ENCODE measurements around the gene USP36.
"Not testable (repeated sequence)": the region's sequence is repeated elsewhere in the genome, so short reads cannot be mapped to it uniquely, and the experiment has no call there.

USP36 gene

DNA sequence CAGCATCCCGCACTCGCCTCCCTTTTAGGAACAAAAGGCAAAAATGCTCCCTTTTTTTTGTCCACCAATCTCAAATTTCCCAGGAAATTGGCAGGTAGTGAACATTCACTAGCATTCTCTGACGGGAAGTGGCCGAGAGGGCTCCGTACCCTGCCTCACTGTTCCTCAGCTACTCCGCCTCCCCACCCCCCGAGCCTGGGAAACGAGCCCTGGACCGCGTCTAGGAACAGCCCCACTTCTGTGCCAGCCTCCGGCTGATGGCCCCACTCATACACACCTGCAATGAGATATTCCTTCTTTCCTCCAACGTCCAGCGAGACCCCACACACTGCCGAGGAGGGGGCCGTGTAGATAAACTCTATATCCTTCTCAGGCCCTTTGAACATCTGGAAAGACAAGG lies 30.0 kb upstream of the USP36 start:
- no peak for DNase-seq

DNA sequence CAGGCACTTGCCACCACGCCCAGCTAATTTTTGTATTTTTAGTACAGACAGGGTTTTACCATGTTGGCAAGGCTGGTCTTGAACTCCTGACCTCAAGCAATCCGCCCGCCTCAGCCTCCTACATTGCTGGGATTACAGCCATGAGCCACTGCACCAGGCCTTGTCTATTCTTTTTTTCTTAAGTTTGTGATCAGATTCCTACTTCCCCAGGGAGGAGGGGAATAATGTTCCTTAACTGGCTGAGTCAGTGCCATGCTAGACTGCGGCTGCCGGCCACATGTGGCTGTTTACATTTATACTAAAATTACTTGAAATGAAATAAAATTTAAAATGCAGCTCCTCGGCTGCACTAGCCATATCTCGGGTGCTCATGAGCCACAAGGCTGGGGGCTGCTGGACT lies 27.8 kb upstream of the USP36 start:
- DNase-seq = no peak

GRCh38 chr17:78867046-78867445 lies 26.4 kb upstream of the USP36 start:
- DNase-seq = not testable (repeated sequence)

DNA sequence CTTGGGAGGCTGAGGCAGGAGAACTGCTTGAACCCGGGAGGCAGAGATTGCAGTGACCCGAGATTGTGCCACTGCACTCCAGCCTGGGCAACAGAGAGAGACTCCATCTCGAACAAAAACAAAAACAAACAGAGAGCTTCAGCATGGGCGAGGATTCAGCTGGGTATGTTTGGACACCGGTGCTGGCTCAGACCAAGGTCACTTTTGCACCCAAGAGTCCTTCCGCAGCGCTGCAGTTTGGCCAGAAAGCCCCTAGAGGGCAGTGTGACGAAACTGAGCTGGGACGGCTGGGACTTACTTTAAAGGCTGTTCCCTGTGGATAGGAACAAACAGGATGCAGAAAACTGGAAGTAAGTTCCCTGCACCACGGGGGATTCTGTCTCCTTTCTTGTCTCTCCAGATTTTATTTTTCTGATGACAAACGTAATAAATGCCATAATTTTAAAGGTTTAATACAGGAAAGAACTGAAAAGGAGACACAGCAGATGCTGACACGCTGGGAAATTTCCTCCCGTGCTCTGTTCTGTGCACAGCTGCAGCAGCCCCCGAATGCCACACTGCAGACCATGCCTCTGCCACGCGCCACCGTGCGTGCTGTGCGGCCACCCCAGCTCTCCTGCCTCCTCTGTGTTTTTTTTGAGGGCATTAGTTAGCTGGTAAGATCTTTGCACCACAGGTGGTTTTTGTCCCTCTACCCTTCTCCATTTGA lies 25.2 kb upstream of the USP36 start:
- DNase-seq = peak; percentile 66

DNA sequence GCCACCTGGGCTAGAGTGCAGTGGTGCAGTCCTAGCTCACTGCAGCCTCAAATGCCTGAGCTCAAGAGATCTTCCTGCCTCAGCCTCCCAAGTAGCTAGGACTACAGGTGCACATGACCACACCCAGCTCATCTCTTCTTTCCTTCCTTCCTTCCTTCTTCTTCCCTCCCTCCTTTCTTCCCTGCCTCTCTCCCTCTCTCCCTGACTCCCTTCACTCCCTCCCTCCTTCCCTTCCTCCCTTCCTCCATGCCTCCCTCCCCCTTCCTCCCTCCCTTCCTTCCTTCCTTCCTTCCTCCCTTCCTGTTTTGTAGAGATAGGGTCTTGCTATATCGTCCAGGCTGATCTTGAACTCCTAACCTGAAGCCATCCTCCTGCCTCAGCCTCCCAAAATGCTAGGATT lies 23.5 kb upstream of the USP36 start:
- DNase-seq = no peak

DNA sequence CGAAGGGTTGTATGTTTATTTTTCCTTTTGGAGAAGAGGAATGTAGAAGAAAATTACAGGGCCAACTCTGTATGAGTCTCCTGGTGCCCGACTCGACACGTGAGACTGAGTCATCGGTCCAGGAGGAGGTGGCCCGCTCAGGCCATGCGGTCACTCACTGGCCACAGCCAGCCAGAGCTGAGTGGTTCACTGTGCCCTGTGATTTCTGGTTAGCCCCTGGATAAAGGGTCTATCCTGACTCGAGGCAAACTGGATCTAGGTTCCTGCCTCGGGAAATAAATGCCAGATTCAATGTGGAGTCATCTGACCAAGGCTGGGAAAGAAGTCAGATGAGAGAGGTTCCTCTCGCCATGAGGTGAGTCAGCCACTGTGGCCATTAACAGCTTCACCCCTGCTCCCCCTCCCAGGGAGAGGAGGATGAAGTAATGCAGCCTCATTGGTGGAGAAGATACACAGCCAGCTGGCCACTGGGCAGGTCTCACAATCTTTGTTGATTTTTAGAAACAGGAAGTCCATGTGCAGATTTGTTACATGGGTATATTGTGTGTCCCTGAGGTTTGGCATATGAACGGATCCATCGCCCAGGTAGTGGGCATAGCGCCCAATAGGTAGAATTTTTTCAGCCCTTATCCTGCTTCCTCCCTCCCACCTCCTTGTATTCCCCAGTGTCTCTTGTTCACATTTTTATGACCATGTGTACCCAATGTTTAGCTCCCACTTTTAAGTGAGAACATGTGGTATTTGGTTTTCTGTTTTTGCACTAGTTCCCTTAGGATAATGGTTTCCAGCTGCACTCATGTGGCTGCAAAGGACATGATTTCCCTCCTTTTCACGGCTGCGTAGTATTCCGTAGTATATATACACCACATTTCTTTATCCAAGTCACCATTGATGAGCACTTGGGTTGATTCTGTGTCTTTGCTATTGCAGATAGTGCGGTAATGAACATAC lies 21.7 kb upstream of the USP36 start:
- no peak for DNase-seq

DNA sequence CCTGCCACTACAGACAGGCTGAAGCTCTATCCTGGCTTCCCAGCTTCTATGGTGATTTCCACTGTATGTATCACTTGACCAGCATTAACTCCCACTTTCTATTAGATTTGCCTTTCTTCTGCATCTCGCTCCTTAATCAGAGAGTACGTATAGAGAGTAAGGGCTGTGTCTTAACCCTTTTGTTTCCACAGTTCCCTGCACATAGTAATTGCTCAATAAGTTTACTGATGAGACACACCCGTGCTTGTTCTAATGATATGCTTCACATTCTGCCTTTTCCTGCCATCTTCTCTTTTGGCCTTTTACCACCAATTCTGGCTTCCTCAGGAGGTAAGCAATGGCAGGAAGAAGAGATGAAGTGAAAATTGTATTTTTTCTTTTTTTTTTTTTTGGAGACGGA lies 20.6 kb upstream of the USP36 start:
- no peak for DNase-seq

DNA sequence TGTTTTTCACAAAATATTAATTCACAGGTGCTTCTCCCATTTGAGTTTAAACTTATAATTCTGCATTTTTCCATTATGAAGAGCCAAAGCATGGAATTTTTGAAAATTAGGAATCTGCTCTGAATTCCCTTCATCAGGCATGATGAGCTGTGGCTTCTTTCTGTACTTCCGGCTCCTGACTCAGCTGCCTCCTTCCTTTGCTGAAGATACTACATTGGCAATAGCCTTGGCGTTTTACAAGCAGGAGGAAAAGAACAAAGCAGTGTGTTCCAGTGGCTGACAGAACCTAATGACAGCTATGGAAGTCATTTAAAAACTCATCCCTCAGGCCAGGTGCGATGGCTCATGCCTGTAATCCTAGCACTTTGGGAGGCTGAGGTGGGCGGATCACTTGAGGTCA lies 18.4 kb upstream of the USP36 start:
- DNase-seq = no peak

GRCh38 chr17:78857266-78857665 lies 16.7 kb upstream of the USP36 start:
- no peak for DNase-seq

- DNase-seq = no peak
Observed at GRCh38 chr17:78855561-78856165, 15.0 kb upstream of the USP36 start.

GRCh38 chr17:78854508-78854907 lies 13.9 kb upstream of the USP36 start:
- DNase-seq = no peak

- no peak for DNase-seq
Observed at GRCh38 chr17:78853926-78854394, 13.3 kb upstream of the USP36 start.

- DNase-seq = no peak
Observed at GRCh38 chr17:78852709-78853121, 12.1 kb upstream of the USP36 start.

DNA sequence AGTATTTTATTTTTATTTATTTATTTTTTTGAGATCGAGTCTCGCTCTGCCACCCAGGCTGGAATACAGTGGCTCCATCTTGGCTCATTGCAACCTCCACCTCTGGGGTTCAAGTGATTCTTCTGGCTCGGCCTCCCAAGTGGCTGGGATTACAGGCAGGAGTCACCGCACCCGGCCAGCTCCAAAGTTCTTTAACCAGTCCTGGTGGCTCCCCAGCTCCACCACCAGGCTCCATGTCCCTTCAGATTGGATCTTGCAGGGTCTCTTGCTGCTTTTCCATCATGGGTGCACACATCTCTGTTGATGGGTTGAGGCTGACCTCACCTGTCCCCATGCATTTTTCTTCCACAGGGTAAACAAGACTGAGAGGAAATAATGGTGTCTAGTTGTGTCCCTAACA lies 8.4 kb upstream of the USP36 start:
- DNase-seq = no peak

DNA sequence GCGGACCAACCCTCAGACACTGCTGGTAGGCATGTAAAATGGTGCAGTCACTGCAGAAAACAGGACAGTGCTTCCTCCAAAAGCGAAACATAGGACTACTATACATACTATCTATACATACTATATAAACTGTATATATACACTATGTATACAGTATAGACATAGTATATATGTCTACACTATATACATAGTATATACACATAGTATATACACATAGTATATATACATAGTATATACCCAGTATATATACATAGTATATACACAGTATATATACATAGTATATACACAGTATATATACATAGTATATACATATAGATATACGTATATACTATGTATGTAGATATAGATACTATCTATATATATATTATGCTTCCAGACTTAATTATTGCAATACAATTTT lies 6.4 kb upstream of the USP36 start:
- DNase-seq = no peak

DNA sequence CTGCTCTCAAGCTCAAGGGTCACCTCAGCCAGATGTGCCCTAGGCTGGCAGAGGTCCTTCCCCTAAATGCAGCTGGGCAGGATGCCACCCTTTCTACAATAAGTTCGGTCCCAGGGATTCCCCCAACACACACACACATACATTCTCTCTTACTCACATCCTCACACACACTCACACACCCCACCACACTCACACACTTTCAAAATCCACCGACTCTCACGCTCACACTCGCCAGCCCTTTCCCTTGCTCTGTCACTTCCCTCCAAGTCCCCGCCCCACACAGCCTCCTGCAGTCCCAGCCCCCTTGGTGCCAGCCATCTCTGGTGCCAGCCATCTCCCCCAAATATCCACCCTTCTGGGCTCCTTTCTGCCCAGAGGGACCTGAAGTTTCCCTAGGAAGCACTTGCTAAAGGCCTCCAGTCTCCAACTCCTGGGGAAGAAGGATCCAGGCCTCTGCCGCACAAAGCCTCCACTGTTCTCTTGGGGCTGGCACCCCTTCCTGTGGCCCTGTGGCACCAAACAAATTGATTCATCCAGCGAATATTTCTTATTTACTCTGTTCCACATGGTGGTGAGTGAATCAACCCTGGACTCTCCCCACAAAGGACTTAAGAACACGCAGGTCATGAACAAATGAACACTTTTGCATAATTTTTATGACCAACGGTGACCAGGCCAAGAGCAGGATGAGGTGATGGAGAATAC lies 3.8 kb upstream of the USP36 start:
- DNase-seq = no peak

DNA sequence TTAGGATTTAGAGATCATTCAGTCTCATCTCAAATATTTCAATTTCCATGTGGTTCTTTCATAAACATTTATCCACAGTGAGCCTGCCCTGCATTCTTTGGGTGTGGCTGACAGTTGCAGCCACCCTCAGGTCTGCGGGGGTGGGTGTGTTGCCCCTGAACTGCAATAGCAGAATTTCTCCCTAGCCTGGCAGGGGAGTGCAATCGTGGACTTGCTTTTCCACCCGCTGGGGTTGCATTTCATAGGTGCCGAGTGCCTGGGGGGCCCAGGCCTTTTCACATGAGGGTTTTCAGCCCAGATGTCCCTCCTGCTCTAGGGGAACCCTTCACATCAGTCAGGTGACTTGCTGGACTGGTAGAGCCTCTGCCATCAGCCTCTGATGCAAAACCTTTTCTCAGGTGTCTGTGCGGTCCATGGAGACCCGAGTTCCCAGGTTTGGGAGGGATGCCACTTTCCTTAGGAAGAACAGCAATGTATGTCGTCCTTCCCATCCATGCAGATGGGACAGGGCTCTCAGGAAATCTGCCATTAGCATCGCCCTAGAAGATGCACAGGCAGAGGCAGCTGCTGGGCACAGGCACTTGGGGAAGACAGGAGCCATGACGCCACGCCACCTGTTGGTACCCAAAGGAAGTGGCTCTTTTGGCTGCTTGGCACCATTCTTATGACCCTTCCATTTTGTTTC lies 2.4 kb upstream of the USP36 start:
- DNase-seq = peak; percentile 70

DNA sequence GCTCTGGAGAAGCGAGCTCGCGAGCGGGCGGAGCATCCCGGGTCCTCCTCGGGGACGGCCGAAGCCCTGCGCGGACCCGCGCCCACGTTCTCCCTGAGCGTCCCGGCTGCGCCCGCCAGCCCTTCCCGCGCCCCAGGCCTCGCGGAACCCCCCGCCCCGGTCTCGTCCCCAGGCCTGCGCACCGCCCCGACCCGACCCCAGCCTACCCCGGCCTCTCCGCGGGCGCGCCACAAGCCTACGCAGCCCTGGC lies 159 bp downstream of the USP36 start:
- no peak for DNase-seq

DNA sequence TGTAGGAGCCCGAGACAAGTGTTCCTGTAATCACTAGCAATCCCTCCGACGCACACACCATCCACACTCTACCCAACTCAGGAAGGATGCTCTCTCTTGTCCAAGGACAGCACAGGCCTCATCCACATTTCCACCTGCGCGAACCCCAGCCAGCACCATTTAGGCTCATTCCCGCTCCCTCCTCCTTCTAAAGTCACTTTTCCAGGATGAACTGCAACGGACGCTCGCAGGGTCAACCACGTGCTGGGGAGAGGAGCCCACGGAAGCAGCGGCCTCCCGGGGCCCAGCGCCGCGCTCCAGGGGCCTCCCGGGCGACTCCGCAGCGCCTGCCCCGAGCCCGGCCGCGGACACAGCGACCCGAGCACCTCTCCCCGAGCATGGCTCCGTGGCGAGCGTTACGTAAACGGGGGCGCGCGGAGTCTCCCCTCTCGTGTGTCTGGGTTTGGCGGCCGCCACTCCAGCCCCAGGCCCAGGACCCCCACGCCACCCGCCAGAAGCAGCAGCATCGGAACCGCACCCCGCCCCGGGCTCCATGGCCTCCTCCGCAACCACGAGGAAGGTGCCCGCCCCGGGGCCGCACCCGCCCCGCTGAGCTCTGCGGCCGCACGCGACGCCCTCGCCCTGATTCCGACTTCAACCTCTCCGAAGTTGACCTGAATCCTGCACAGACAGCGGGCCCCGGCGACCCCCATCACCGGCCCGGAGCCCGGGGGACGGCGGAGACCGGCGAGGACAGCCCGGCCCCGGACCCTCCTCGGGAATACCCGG lies 668 bp downstream of the USP36 start:
- peak; percentile 53 for DNase-seq

DNA sequence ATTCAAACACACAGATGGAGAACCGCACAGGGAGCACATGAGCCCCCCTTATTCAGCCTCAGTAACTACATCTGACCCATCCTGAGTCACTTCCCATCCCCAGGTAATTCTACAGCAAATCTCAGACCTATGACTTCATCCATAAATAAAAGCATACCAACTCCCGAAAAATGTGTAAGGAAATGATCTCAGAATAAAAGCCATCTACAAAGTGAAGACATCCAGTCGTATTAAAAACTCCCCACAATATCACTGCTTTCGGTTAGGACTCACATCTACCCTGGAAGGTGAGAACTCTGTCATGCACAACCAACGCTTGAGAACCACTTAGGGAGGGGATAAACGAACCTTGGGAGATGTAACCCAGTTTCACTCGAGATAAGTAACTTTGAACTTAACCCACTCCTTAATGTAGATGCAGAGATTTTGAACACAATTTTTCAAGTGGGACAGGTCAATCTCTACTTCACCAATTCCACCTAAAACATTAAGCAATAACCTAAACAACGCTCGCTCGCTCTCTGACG lies 1.3 kb downstream of the USP36 start:
- DNase-seq = no peak

DNA sequence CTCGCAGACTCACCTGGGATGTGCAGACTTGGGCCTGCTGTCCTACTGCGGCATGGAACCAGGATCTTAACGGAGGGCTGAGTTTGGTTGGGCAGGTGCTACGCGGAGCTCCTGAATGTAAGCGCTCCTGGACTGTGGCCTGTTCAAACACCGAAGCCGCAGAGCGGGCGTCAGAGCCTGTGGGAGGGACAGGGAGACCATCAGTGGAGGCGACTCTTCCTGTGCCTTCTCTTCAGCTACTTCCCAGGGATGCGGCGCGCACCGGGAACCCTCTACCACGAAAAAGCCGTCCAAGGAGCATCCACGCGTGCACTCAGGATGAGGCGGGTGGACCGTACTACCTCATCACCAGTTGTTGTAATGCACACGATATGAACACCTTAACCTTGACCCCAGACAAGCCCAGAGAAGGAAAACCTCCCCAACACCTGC lies 2.0 kb downstream of the USP36 start:
- no peak for DNase-seq
